ENCODE measurements around the gene SNIP1.
"Not testable (repeated sequence)": the region's sequence is repeated elsewhere in the genome, so short reads cannot be mapped to it uniquely, and the experiment has no call there.

The SNIP1 gene, protein sequence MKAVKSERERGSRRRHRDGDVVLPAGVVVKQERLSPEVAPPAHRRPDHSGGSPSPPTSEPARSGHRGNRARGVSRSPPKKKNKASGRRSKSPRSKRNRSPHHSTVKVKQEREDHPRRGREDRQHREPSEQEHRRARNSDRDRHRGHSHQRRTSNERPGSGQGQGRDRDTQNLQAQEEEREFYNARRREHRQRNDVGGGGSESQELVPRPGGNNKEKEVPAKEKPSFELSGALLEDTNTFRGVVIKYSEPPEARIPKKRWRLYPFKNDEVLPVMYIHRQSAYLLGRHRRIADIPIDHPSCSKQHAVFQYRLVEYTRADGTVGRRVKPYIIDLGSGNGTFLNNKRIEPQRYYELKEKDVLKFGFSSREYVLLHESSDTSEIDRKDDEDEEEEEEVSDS

GRCh38 chr1:37553927-37554808 lies at the start of gene SNIP1:
Gene SNIP1 (minus strand): TSS chr1:37554293. CDS start chr1:37554229, 64 bp downstream.
- peak within 1 kb of the TSS; percentile 92 for H3K9ac ChIP-seq

GRCh38 chr1:37602750-37603694 lies 48.9 kb upstream of the SNIP1 start:
- Histone ChIP-seq H3K4me2 (no peak overlapping the region), H4K20me1 (no peaks in the 10 kb centered on the region), H3K27ac (no peak overlapping the region), H3K9ac (no peak overlapping the region), H3K4me3 (no peak overlapping the region), H3K9me3 (no peaks in the 10 kb centered on the region), H3K36me3 (no peaks in the 10 kb centered on the region), H3K27me3 (no peaks in the 10 kb centered on the region), H3K4me1 (no peaks in the 10 kb centered on the region)
- no peak for TF ChIP-seq Cebpa-rat (IDR thresholded peaks at IDR 0.05)

More at GRCh38 chr1:37553927-37554808, at the start of gene SNIP1:
- Histone ChIP-seq H3K4me3 (peak within 1 kb of the TSS; percentile 89), H3K27me3 (no peaks in the 10 kb centered on the region), H3K36me3 (peaks cover 36% of the 10 kb centered on the region), H3K27ac (peak within 1 kb of the TSS; percentile 87), H3K4me1 (peaks cover 29% of the 10 kb centered on the region), H4K20me1 (peaks cover 48% of the 10 kb centered on the region), H3K4me2 (peak within 1 kb of the TSS; percentile 91), H3K9me3 (0 out of 2 replicates have a peak, but pooled peaks cover 3% of the 10 kb centered on the region)
- no peak for TF ChIP-seq Cebpa-rat (IDR thresholded peaks at IDR 0.05)

DNA sequence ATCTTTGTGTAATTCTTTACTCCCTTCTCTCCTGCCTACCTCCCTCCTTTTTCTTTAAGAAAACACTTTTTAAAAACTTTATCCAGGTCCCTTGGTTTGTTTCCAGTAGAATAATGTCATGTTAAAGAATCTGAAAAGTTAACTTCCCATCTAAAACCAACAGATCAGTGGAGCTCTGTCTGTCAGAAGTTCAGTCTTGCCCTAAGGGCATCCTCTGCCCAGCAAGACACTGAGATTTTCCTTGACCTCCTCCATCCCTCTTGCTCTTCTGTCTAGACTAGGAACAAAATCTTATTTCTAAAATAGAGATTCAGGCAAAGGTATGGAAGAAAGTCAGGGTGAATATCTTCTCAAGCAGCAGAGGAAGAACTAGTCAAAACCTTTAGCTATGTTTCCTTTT lies 47.3 kb upstream of the SNIP1 start:
- TF ChIP-seq Cebpa-rat (IDR thresholded peaks at IDR 0.05): no peak
- Histone ChIP-seq H3K9ac (no peak overlapping the region), H3K36me3 (no peaks in the 10 kb centered on the region)

GRCh38 chr1:37599940-37600339 lies 45.8 kb upstream of the SNIP1 start:
- H3K4me3 ChIP-seq: no peak overlapping the region
- H4K20me1 ChIP-seq: peaks cover 6% of the 10 kb centered on the region
- H3K4me1 ChIP-seq: peaks cover 8% of the 10 kb centered on the region
- H3K27ac ChIP-seq: no peak overlapping the region
- H3K9me3 ChIP-seq: no peaks in the 10 kb centered on the region
- H3K4me2 ChIP-seq: no peak overlapping the region
- no peaks in the 10 kb centered on the region for H3K27me3 ChIP-seq
- no peaks in the 10 kb centered on the region for H3K36me3 ChIP-seq
- TF ChIP-seq Cebpa-rat (IDR thresholded peaks at IDR 0.05): no peak
- H3K9ac ChIP-seq: no peak overlapping the region

More for the DNA sequence above, 47.3 kb upstream of the SNIP1 start:
- Histone ChIP-seq H3K4me1 (peaks cover under 1% of the 10 kb centered on the region; the same call in 1 of the 2 replicates), H3K27ac (no peak overlapping the region), H3K4me3 (no peak overlapping the region), H3K27me3 (no peaks in the 10 kb centered on the region), H3K9me3 (no peaks in the 10 kb centered on the region), H3K4me2 (no peak overlapping the region), H4K20me1 (no peaks in the 10 kb centered on the region)

DNA sequence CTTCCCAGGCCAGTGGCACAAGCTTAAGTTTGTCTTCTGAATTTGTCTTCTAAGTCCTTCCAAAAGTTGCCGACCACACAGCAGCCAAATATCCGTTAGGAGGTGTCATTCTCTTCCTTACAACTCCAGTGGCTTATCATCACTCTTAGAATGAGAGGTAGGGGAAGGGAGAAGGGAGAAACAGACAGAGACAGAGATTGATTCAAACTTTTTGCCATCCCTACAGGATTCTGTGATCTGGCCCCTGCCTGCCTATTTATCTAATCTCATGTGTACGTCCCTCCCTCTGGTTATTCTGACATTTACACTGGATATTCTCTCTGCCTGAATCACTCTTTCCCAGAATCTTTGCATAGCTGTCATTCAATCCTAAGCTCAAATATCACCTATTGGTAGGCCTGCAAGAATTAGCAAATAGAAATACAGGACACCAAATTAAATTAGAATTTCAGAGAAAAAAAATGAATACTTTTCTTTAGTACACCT lies 42.1 kb upstream of the SNIP1 start:
- H3K36me3 ChIP-seq: peaks cover 30% of the 10 kb centered on the region
- peak overlapping the region; percentile 89 for H3K4me3 ChIP-seq
- H3K4me2 ChIP-seq: peak overlapping the region; percentile 97
- no peaks in the 10 kb centered on the region for H3K9me3 ChIP-seq
- no peak for TF ChIP-seq Cebpa-rat (IDR thresholded peaks at IDR 0.05)
- H3K9ac ChIP-seq: peak overlapping the region; percentile 89
- H4K20me1 ChIP-seq: peaks cover 43% of the 10 kb centered on the region
- H3K4me1 ChIP-seq: peaks cover 25% of the 10 kb centered on the region
- no peaks in the 10 kb centered on the region for H3K27me3 ChIP-seq
- H3K27ac ChIP-seq: no peak overlapping the region

GRCh38 chr1:37595440-37596181 lies 41.5 kb upstream of the SNIP1 start, which contains the start of gene GNL2:
Gene GNL2 (minus strand): TSS chr1:37595937. CDS start chr1:37595822, 115 bp downstream.
- peak within 1 kb of the TSS; percentile 97 for H3K4me2 ChIP-seq
- peak within 1 kb of the TSS; percentile 83 for H3K27ac ChIP-seq
- peaks cover 25% of the 10 kb centered on the region for H3K4me1 ChIP-seq
- H3K9me3 ChIP-seq: no peaks in the 10 kb centered on the region
- peaks cover 36% of the 10 kb centered on the region for H3K36me3 ChIP-seq
- peaks cover 49% of the 10 kb centered on the region for H4K20me1 ChIP-seq
- no peaks in the 10 kb centered on the region for H3K27me3 ChIP-seq
- TF ChIP-seq Cebpa-rat (IDR thresholded peaks at IDR 0.05): no peak
- H3K4me3 ChIP-seq: peak within 1 kb of the TSS; percentile 89
- peak within 1 kb of the TSS; percentile 89 for H3K9ac ChIP-seq

- Histone ChIP-seq H4K20me1 (peaks cover 67% of the 10 kb centered on the region), H3K4me3 (no peak overlapping the region), H3K4me1 (peaks cover 25% of the 10 kb centered on the region), H3K27ac (no peak overlapping the region), H3K9me3 (no peaks in the 10 kb centered on the region), H3K4me2 (peak overlapping the region; percentile 97), H3K36me3 (peaks cover 55% of the 10 kb centered on the region), H3K27me3 (no peaks in the 10 kb centered on the region), H3K9ac (no peak overlapping the region)
- no peak for TF ChIP-seq Cebpa-rat (IDR thresholded peaks at IDR 0.05)
Measured at GRCh38 chr1:37593726-37594125, 39.6 kb upstream of the SNIP1 start.

DNA sequence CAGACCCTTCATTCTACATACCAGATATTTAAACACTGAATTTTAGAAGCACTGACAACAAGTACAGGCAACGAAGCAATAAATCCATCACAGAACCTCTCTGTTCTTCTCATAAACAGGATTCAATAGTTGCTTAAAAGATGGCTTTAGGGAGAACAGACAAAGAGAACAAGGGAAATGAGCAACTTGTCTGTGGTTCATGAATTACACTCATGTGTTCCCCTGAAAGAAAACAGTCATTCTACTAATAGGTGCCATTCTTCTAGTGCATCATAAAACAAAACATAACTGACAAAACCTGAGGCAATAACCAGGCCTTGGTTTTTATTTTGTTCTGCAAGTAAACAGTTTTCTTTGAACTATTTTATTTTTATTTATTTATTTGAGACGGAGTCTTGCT lies 34.8 kb upstream of the SNIP1 start:
- H4K20me1 ChIP-seq: peaks cover 82% of the 10 kb centered on the region
- no peak for TF ChIP-seq Cebpa-rat (IDR thresholded peaks at IDR 0.05)
- peaks cover 7% of the 10 kb centered on the region for H3K4me1 ChIP-seq
- H3K9ac ChIP-seq: no peak overlapping the region
- H3K4me3 ChIP-seq: no peak overlapping the region
- peaks cover 100% of the 10 kb centered on the region for H3K36me3 ChIP-seq
- no peak overlapping the region for H3K27ac ChIP-seq
- H3K9me3 ChIP-seq: no peaks in the 10 kb centered on the region
- no peak overlapping the region for H3K4me2 ChIP-seq
- no peaks in the 10 kb centered on the region for H3K27me3 ChIP-seq

GRCh38 chr1:37584544-37584943 lies 30.5 kb upstream of the SNIP1 start:
- not testable (repeated sequence) for H3K9ac ChIP-seq, H3K4me1 ChIP-seq, H3K27ac ChIP-seq, H3K4me2 ChIP-seq, H3K4me3 ChIP-seq, H3K9me3 ChIP-seq, H3K27me3 ChIP-seq
- Histone ChIP-seq H3K36me3 (peaks cover 100% of the 10 kb centered on the region), H4K20me1 (peaks cover 63% of the 10 kb centered on the region)
